HG03097 (cell line): ENCODE results near the gene SHOX.

Experiments used
- ATAC-seq: cut with Tn5 transposase; IDR thresholded peaks from one replicate; pipeline ENCODE4 v1.9.1; 2021; ENCODE audit not compliant: unreplicated experiment, low FRiP score

SHOX gene

GRCh38 chrX:703866-704265, 73.3 kb downstream of the SHOX start:
- no peak for ATAC-seq
